GM13976 (cell line): ENCODE results near the gene PLPP7.

ENCODE experiments used
- DNase-seq: peaks from one replicate; pipeline ENCODE4 v3.0.0; 2012; ENCODE audit warnings: low spot score
- in situ Hi-C: fragments of 300-500 bp; cut with MboI; formaldehyde crosslinking; loops from one replicate; pipeline ENCODE4 v1.12.0; 2022; ENCODE audit warnings: low sequenced_read_pairs, mixed read lengths, inconsistent platforms; ENCODE audit not compliant: unreplicated experiment
- TF ChIP-seq, protein P1 (sequence below): IDR thresholded peaks from 2 replicates; pipeline ENCODE4 v1.5.1; 2012; ENCODE audit warnings: borderline replicate concordance, mild to moderate bottlenecking; ENCODE audit not compliant: insufficient read depth; ENCODE audit errors: extremely low read depth, missing control alignments, control extremely low read depth

The PLPP7 gene

GRCh38 chr9:131297903-131298302 lies 8.4 kb downstream of the PLPP7 start:
- DNase-seq, result no peak
- in situ Hi-C loops, result no loop called here

GRCh38 chr9:131298341-131298740 lies 8.8 kb downstream of the PLPP7 start:
- TF ChIP-seq, protein P1, sequence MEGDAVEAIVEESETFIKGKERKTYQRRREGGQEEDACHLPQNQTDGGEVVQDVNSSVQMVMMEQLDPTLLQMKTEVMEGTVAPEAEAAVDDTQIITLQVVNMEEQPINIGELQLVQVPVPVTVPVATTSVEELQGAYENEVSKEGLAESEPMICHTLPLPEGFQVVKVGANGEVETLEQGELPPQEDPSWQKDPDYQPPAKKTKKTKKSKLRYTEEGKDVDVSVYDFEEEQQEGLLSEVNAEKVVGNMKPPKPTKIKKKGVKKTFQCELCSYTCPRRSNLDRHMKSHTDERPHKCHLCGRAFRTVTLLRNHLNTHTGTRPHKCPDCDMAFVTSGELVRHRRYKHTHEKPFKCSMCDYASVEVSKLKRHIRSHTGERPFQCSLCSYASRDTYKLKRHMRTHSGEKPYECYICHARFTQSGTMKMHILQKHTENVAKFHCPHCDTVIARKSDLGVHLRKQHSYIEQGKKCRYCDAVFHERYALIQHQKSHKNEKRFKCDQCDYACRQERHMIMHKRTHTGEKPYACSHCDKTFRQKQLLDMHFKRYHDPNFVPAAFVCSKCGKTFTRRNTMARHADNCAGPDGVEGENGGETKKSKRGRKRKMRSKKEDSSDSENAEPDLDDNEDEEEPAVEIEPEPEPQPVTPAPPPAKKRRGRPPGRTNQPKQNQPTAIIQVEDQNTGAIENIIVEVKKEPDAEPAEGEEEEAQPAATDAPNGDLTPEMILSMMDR, result no peak
- in situ Hi-C loops, result no loop called here
- DNase-seq, result no peak

More at GRCh38 chr9:131297903-131298302, 8.4 kb downstream of the PLPP7 start:
- TF ChIP-seq, protein P1, result no peak

GRCh38 chr9:131298816-131299215 lies 9.3 kb downstream of the PLPP7 start:
- in situ Hi-C loops, result no loop called here
- TF ChIP-seq, protein P1, result no peak

GRCh38 chr9:131299346-131299960 lies 9.9 kb downstream of the PLPP7 start:
- in situ Hi-C loops, result no loop called here
- DNase-seq, result no peak
- TF ChIP-seq, protein P1, result no peak

More at GRCh38 chr9:131298816-131299215, 9.3 kb downstream of the PLPP7 start:
- DNase-seq, result no peak

GRCh38 chr9:131299961-131300347 lies 10.4 kb downstream of the PLPP7 start:
- TF ChIP-seq, protein P1, result no peak
- in situ Hi-C loops, result no loop called here

GRCh38 chr9:131300444-131300843 lies 10.9 kb downstream of the PLPP7 start:
- DNase-seq, result no peak
- in situ Hi-C loops, result no loop called here
- TF ChIP-seq, protein P1, result no peak

More at GRCh38 chr9:131299961-131300347, 10.4 kb downstream of the PLPP7 start:
- no peak for DNase-seq
